HG03432 (cell line): ENCODE results near the gene MALAT1.
A peak's percentile ranks its signal among the peaks of the same experiment; 100 is the strongest.
"Not testable (repeated sequence)": the region's sequence is repeated elsewhere in the genome, so short reads cannot be mapped to it uniquely, and the experiment has no call there.

ENCODE experiments used
- ATAC-seq: cut with Tn5 transposase; IDR thresholded peaks from one replicate; pipeline ENCODE4 v1.9.1; 2021; ENCODE audit warnings: mild to moderate bottlenecking, moderate library complexity; ENCODE audit not compliant: unreplicated experiment

MALAT1 gene

GRCh38 chr11:65516135-65516968 lies 17.5 kb downstream of the MALAT1 start:
- no peak for ATAC-seq

DNA sequence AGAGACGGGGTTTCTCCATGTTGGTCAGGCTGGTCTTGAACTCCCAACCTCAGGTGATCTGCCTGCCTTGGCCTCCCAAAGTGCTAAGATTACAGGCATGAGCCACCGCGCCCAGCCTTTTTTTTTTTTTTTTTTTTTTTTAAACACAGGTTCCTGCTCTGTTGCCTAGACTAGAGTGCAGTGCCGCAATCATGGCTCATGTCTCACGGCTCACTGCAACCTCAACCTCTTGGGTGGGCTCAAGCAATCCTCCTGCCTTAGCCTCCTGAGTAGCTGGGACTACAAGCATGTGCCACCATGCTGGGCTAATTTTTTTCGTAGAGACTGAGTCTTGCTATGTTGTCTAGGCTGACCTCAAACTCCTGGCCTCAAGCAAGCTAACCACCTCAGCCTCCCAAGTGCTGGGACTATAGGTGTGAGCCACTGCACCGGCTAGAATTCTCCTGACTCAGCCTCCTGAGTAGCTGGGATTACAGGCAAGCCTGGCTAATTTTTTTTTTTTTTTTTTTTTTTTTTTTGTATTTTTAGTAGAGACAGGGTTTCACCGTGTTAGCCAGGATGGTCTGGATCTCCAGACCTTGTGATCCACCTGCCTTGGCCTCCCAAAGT lies 20.2 kb downstream of the MALAT1 start:
- not testable (repeated sequence) for ATAC-seq

DNA sequence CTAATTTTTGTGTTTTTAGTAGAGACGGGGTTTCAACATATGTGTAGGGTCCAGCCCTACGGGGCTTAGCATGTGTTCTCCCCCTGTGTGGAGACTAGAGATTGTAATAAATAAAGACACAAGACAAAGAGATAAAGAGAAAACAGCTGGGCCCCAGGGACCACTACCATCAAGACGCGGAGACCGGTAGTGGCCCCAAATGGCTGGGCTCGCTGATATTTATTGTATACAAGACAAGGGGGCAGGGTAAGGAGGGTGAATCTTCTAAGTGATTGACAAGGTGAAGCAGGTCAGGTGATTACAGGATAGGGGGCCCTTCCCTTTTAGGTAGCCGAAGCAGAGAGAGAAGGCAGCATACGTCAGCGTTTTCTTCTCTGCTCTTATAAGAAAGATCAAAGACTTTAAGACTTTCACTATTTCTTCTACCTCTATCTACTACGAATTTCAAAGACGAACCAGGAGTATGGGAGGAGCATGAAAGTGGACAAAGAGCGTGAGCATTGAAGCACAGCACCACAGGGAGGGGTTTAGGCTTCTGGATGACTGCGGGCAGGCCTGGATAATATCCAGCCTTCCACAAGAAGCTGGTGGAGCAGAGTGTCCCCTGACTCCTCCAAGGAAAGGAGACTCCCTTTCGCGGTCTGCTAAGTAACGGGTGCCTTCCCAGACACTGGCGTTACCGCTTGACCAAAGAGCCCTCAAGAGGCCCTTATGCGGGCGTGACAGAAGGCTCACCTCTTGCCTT lies 23.1 kb downstream of the MALAT1 start:
- not testable (repeated sequence) for ATAC-seq

GRCh38 chr11:65522718-65523630 lies 24.1 kb downstream of the MALAT1 start:
- not testable (repeated sequence) for ATAC-seq

- not testable (repeated sequence) for ATAC-seq
These were observed 24.8 kb downstream of the MALAT1 start for GRCh38 chr11:65523631-65523968.

DNA sequence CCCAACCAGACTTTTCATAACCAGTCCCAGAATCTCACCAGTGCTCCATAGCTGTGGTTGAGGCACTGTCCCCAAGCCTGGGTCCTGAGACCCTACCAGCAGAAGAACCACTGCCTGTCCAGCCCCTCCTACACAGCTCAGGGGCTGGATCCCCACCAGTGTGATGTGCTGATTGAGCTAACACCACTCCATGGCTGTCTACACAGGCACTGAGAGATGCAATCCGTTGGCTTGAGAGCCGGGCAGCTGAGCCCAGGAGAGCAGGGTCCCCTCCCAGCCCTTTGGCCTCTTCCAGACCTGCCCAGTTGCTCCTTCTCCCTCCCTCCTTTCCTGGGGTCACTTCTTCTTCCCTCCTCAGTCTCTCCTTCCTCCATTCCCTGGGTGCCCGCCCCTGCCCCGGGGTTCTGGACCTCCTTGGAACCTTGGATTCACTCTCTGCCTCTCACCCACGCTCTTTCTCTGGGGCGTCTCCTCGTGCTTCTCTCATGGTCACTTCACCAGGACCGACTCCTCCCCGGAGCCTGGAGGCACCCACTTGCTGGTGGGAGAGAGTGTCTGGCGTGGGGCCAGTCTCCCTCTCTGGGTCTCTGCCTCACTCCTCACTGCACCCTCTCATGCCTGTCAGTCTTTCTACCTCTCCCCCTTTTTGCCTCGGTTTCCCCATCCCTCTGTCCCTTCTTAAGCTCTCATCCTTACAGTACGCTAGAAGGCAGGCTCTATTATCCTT lies 25.3 kb downstream of the MALAT1 start:
- ATAC-seq: no peak

DNA sequence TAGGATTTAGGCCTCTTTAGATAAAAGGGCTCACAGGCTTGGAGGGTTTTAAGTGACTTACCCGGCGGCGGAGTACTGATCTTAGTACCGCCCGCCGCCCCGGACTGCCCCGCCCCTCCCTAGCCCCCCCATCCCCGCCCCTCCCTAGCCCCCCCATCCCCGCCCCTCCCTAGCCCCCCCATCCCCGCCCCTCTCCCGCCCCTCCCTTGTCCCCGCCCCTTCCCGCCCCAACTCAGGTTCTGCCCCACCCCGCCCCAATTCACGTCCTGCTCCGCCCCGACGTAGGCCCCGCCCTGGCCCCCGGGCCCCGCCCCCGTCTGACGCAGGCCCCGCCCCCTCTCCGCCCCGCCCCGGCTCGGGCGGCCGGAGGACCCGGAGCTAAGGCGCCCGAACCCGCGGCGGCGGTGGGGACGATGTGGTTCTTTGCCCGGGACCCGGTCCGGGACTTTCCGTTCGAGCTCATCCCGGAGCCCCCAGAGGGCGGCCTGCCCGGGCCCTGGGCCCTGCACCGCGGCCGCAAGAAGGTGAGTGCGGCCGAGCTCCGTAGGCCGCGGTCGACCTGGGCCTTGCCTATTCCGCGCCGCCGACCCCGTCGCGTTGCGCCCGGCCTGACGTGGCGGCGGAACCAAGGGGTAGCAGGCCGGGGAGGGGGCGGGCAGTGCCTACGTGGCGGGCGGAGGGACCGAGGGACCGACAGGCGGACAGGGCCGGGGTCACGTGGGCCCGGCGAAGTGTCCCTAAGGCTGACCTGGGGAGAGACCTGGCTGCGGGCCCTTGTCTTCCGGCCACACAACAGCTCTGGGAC lies 26.1 kb downstream of the MALAT1 start, which contains the start of gene SCYL1:
SCYL1 (plus strand) TSS at position 343 of the 805 bp plus-strand sequence; CDS start at position 414, 71 bp downstream.
- peak; percentile 61 for ATAC-seq

- no peak for ATAC-seq
These were observed 27.0 kb downstream of the MALAT1 start for GRCh38 chr11:65525546-65526480.

GRCh38 chr11:65526744-65527143 lies 27.9 kb downstream of the MALAT1 start:
- no peak for ATAC-seq

DNA sequence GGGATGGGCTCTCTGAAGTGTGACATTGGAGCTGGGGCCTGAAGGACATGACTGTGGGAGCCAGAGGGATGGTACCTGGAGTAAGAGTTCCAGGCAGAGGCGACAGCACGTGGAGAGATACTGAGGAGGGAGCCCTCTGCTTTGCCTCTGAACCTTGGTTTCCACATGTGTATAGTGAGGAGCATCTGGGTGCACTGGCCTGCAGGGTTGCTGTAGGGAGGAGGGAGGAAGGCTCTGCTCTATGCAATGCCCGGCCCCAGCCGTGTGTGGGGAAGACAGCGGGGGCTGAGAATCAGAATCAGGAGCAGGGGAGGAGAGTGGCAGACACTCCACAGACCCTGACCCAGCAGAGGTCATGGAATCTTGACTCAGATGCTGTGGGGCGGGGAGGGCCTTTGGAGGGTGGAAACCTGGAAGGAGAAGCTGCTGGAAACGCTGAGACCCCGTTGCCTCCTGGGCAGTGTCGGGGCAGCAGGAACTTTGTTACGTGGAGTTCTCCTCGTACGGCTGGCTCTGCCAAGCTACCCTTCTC lies 30.0 kb downstream of the MALAT1 start:
- ATAC-seq: no peak

- ATAC-seq: no peak
These were observed 30.8 kb downstream of the MALAT1 start for GRCh38 chr11:65529475-65530156.

DNA sequence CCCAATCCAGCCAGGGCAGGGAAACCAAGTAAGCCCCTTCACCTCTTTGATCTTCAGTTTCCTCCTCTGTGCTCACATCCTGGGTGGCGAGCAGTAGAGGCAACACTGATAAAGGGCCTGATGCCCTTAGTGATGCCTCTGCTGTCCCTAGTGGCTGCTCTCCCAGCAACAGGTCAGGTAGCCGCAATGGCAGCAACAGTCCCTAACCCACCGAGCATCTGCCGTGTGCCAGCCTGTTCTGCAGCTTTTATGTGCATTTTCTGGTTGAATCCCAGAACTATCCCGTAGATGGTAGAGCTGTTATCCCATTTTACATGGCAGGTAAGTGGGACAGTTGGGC lies 31.3 kb downstream of the MALAT1 start:
- no peak for ATAC-seq

- ATAC-seq: no peak
These were observed 33.7 kb downstream of the MALAT1 start for GRCh38 chr11:65532388-65533064.

- no peak for ATAC-seq
These were observed 36.3 kb downstream of the MALAT1 start for GRCh38 chr11:65535102-65535501.

GRCh38 chr11:65536412-65537295 lies 37.8 kb downstream of the MALAT1 start:
- ATAC-seq: no peak

DNA sequence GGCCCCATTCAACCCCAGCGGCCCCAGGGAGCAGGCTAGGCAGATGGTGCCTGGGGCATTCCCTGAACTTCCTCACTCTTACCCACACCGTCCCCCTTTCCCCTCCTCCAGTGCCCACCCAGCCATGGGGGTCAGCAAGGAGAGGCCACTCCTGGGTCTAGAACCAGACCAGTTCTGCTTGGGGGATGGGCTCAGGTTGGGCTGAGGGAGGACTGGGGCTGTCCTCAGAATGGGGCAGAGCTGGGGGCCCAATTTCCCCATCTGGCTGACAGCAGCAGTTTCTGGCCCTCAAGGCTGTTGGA lies 38.4 kb downstream of the MALAT1 start:
- no peak for ATAC-seq
